WI38 (cell line): ENCODE results near the gene LRRC36.
"Not testable (repeated sequence)": the region's sequence is repeated elsewhere in the genome, so short reads cannot be mapped to it uniquely, and the experiment has no call there.

Source experiments
- H3K4me3 ChIP-seq: 2 replicates; pipeline ENCODE4 v1.5.1; 2011; ENCODE audit warnings: low read depth, mild to moderate bottlenecking, control low read depth, low read length
- CTCF ChIP-seq: IDR thresholded peaks from 2 replicates; pipeline ENCODE4 v1.5.1; 2012; ENCODE audit warnings: low read depth, mild to moderate bottlenecking, control low read depth, low read length

LRRC36 gene

GRCh38 chr16:67342616-67343015 lies 16.0 kb downstream of the LRRC36 start:
- no peak overlapping the region for H3K4me3 ChIP-seq
- TF ChIP-seq CTCF = no peak

- no peak for TF ChIP-seq CTCF
- H3K4me3 ChIP-seq = no peak overlapping the region
Measured at GRCh38 chr16:67345401-67345800, 18.8 kb downstream of the LRRC36 start.

GRCh38 chr16:67346341-67346740 lies 19.7 kb downstream of the LRRC36 start:
- no peak for TF ChIP-seq CTCF
- no peak overlapping the region for H3K4me3 ChIP-seq

GRCh38 chr16:67349172-67349571 lies 22.6 kb downstream of the LRRC36 start:
- TF ChIP-seq CTCF = no peak; the same call in 1 of the 2 replicates
- no peak overlapping the region for H3K4me3 ChIP-seq

- TF ChIP-seq CTCF = no peak
- H3K4me3 ChIP-seq = no peak overlapping the region
Measured at GRCh38 chr16:67350324-67350723, 23.7 kb downstream of the LRRC36 start.

GRCh38 chr16:67352463-67352862 lies 25.8 kb downstream of the LRRC36 start:
- not testable (repeated sequence) for H3K4me3 ChIP-seq

GRCh38 chr16:67356396-67356795 lies 29.8 kb downstream of the LRRC36 start:
- no peak overlapping the region for H3K4me3 ChIP-seq
- TF ChIP-seq CTCF = no peak

GRCh38 chr16:67357561-67357960 lies 30.9 kb downstream of the LRRC36 start:
- no peak for TF ChIP-seq CTCF
- no peak overlapping the region for H3K4me3 ChIP-seq

- not testable (repeated sequence) for H3K4me3 ChIP-seq
Measured at GRCh38 chr16:67359540-67360269, 33.1 kb downstream of the LRRC36 start.
